CD4-positive, alpha-beta T cell treated with Interleukin-21 for 1 hour (primary cell): Measurements from ENCODE around the gene RBM25.
"Not testable (repeated sequence)": the region's sequence is repeated elsewhere in the genome, so short reads cannot be mapped to it uniquely, and the experiment has no call there.

Source experiments
- DNase-seq: peaks from one replicate; pipeline ENCODE4 v3.0.0-alpha.2; 2020

The RBM25 gene

GRCh38 chr14:73058224-73058921 lies at the start of gene RBM25:
RBM25 (plus strand) TSS chr14:73058534; CDS start chr14:73071642, 13,108 bp downstream.
- DNase-seq = peak; percentile 98

- not testable (repeated sequence) for DNase-seq
These were observed 47.1 kb upstream of the RBM25 start for GRCh38 chr14:73011189-73011588.

DNA sequence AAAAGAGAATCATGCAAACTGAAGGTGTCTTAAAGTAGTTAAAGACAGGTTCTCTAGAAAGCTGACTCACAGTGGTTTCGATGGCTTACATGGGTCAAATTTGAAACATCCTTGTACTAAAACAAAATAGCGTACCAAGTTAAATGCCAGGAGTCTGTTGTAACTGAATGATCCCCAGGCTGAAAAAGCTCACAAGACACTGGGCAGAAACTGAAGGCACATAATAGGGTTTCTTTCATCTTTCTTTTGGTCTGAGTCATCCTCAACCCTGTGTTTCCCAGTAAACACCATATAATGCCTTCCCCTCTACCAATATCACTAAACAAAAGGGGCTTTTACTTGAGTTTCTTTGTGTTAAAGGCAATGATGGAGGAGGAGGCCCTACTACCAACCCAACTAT lies 44.2 kb upstream of the RBM25 start:
- no peak for DNase-seq

DNA sequence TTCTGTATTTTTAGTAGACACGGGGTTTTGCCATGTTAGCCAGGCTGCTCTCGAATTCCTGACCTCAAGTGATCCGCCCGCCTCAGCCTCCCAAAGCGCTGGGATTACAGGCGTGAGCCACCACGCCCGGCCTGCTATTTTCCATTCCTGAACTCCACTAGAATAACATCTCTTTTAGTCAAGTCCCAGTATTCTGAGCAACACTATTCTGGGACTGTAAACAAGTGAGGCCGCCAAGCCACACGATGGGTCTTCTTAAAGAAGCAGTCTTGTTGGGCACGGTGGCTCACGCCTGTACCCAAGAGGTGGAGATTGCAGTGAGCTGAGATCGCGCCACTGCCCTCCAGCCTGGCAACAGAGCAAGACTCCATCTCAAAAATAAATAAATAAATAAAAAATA lies 42.8 kb upstream of the RBM25 start:
- DNase-seq = not testable (repeated sequence)

GRCh38 chr14:73016011-73016410 lies 42.3 kb upstream of the RBM25 start:
- not testable (repeated sequence) for DNase-seq

DNA sequence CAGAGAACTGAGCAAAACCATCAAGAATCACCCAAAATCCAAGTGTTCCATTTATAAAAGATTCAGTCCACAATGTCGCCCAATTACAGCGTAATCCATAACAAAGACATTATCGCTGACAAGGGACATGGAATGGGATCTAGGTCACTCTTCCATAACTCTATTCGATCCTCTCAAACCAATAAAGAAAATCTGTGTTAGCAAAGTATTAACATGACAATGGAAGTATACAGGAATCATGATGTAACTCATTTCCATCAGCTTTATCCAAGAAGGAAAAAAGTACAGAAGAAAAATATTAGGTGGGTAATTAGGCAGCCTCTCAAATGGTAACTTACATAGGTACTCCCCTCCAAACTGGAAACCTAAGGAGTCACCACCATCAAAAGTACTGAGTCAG lies 36.3 kb upstream of the RBM25 start:
- no peak for DNase-seq

- no peak for DNase-seq
These were observed 32.8 kb upstream of the RBM25 start for GRCh38 chr14:73025544-73025943.

DNA sequence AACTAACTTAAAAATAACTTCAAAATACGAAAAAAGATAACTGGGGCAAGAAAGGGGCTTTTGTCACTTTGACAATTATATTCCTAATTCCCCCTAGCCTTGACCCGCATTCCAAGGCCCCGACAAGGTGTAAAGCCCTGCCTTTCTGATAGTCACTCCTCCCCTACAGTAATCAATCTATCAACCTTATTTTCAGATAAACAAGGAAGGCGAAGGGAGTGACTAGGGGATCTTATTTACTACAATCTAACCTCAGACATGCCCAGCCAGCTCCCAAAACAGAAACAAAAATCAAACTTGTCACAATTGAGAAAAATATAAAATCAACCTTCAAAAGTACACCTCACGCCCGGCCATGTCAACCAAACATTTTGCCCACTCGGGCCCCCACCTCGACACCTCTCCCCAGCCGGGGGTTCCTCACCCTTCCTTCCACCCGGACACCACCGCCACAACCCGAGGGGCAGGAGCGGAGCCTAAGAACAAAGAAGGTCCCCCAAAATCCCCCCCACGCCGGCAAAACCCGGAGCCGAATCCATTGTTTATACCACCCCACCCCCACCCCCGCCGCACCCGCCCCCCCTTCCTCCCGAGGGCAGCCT lies 32.0 kb upstream of the RBM25 start:
- DNase-seq = no peak

GRCh38 chr14:73026845-73027542 lies 31.3 kb upstream of the RBM25 start, which contains the start of gene ZFYVE1:
ZFYVE1 (minus strand) TSS chr14:73027106; CDS start chr14:73024508, 2,598 bp downstream.
- peak; percentile 93 for DNase-seq

GRCh38 chr14:73027546-73027945 lies 30.8 kb upstream of the RBM25 start:
- DNase-seq = no peak

GRCh38 chr14:73027984-73028383 lies 30.4 kb upstream of the RBM25 start:
- no peak for DNase-seq

GRCh38 chr14:73036706-73037450 lies 21.5 kb upstream of the RBM25 start:
- not testable (repeated sequence) for DNase-seq

DNA sequence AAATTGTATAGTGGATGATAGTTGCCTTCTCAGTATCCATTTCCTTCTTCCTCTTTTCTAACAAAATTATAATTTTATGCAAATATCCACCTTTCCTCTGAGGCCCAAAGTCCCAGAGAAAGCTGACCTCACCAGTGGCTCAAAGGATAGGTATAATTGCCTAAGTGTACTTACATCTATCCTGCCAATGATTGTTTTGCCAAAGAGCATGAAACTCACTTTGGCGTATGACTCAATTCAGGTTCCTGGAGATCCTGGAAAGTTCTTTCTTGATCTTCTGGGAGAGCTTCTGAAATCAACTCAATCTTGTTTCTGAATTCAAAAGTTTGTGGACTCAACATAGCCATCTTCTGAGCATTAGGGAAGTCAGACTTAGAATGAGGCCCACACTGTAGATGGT lies 10.5 kb upstream of the RBM25 start:
- no peak for DNase-seq

GRCh38 chr14:73049428-73049827 lies 8.9 kb upstream of the RBM25 start:
- DNase-seq = no peak

DNA sequence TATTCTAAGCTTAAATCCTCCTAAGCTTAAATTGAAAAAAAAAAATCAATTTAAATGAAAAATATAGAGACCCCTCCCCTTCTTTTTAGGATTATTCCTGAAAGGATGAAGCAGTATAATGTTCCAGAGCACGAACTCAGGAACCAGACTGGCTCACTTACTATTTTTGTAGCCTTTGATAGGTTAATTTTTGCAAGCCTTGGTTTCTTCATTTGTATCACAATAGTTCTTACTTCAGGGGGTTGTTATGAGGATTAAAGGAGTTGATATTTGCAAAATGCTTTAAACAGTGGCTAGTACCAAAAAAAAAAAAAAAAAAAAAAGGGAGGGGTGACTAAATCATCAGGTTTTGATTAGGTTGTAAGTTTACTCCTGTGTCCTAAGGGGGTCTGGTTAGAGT lies 3.1 kb upstream of the RBM25 start:
- no peak for DNase-seq

- DNase-seq = no peak
These were observed 450 bp upstream of the RBM25 start for GRCh38 chr14:73057944-73058223.

- no peak for DNase-seq
These were observed 764 bp downstream of the RBM25 start for GRCh38 chr14:73058922-73059673.

DNA sequence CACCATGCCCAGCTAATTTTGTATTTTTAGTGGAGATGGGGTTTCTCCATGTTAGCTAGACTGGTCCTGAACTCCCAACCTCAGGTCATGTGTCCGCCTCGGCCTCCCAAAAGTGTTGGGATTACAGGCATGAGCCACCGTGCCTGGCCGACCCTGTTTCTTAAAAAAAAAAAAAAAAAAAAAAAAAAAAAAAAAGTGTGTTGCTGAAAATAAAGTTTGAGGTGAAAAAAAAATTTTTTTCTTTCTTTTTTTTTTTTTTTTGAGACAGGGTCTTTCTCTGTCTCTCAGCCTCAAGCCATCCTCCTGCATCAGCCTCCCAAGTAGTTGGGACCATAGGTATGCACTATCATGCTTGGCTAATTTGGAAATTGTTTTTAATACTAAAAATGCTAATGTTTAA lies 11.3 kb downstream of the RBM25 start:
- DNase-seq = no peak

GRCh38 chr14:73091044-73091443 lies 32.7 kb downstream of the RBM25 start:
- no peak for DNase-seq

GRCh38 chr14:73097421-73097820 lies 39.1 kb downstream of the RBM25 start:
- DNase-seq = no peak

GRCh38 chr14:73100334-73100733 lies 42.0 kb downstream of the RBM25 start:
- DNase-seq = no peak

DNA sequence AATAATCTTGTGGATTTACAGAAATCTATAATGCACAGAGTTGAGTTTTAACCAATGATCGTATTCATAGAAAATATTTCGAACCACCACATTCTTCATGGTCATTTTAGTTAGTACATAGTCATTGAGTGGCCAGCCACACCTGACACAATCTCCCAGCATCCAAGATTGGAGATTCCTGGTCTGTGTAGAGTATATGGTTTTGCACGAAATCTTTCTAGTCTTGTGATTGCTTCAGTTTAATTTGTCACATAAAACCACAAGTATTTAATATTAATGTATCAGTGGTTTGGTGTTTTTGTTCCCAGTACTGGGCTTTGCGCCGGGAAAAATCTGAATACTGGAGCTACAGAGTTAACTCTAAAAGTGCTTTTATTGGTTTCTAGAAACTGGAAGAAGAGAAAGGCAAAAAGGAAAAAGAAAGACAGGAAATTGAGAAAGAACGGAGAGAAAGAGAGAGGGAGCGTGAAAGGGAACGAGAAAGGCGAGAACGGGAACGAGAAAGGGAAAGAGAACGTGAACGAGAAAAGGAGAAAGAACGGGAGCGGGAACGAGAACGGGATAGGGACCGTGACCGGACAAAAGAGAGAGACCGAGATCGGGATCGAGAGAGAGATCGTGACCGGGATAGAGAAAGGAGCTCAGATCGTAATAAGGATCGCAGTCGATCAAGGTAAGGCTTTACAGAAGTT lies 44.6 kb downstream of the RBM25 start:
- no peak for DNase-seq
